ES-I3 (cell line): ENCODE data around the gene PPP2R2D.

Experiments used
- H3K36me3 ChIP-seq: 2 replicates; pipeline ENCODE4 v1.6.1; 2013; ENCODE audit warnings: mild to moderate bottlenecking, low read length, control low read depth, moderate library complexity; ENCODE audit not compliant: insufficient read depth
- H3K4me1 ChIP-seq: 2 replicates; pipeline ENCODE4 v1.6.1; 2013; ENCODE audit warnings: mild to moderate bottlenecking, control low read depth, low read length; ENCODE audit not compliant: insufficient read depth
- H3K9ac ChIP-seq: 2 replicates; pipeline ENCODE4 v1.6.1; 2013; ENCODE audit warnings: low read depth, mild to moderate bottlenecking, low read length, moderate library complexity
- H3K9me3 ChIP-seq: 2 replicates; pipeline ENCODE4 v1.6.1; 2013; ENCODE audit warnings: mild to moderate bottlenecking, low read length, moderate library complexity; ENCODE audit not compliant: control insufficient read depth, insufficient read depth

The PPP2R2D gene

DNA sequence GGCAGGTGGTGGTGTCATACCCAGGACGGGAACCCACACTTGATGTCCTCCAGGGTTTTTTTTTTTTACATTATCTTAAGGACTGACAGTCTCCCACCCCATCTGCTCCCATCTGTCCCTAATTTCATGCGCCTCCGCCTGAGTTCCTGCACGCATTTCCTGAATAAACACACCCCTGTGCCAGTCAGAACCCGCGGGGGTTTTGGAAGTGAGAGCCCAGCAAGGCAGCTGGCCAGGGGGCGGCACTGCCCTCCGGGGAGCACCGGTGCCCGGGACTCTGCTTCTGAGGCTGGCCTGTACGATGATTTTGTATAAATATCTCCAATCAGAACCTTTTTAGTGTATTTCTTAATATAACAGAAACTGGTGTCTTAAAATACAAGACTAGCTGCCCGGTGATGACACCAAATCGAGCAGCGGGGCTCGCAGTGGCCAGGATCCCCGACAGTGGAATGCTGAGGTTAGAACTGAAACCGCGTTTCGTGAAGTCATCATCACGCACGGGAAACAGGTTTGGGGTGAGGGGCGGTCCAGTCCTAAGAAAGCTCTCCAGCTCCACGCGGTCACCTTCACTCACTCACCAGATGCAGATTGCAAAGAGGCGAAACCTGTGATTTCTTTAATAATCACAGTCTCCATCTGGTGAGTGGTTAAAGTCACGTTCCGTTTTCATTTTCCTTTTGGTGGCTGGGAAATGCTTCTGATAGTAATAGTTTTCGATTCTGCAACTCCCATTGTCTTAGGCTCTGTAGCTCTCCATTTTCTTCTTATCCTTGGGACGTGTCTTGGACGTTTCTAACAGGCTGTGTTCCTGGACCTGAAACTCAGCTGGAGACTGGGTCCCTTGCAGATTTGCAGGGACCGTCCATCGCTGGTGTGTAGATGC lies 61.2 kb downstream of the PPP2R2D start:
- Histone ChIP-seq H3K9me3 (no peaks in the 10 kb centered on the region), H3K4me1 (no peaks in the 10 kb centered on the region), H3K36me3 (peaks cover 6% of the 10 kb centered on the region; the same call in 1 of the 2 replicates), H3K9ac (no peak overlapping the region)

GRCh38 chr10:131963350-131963749 lies 62.5 kb downstream of the PPP2R2D start:
- H3K9me3 ChIP-seq = no peaks in the 10 kb centered on the region
- no peaks in the 10 kb centered on the region for H3K36me3 ChIP-seq
- H3K9ac ChIP-seq = no peak overlapping the region
- H3K4me1 ChIP-seq = no peaks in the 10 kb centered on the region

- Histone ChIP-seq H3K9ac (no peak overlapping the region), H3K36me3 (no peaks in the 10 kb centered on the region), H3K9me3 (no peaks in the 10 kb centered on the region), H3K4me1 (no peaks in the 10 kb centered on the region)
Observed at GRCh38 chr10:131963811-131964210, 63.0 kb downstream of the PPP2R2D start.

DNA sequence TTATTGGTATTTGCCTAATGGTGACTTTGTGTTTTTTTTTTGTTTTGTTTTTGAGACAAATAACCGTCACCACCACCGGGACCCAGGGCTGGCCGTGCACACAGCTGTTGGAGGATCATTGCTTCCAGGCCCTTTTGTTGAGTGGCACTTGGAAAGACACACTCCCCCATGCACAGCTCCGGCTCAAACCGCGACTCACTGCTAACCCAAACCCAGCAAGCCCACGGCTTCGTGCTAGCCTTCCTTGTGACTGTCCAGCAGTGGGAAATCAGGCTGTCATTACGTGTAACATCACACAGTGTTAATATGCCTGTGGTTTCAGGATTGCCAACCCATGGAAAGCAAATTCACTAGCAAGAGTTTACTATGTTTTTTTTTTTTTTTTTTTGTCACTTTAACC lies 63.5 kb downstream of the PPP2R2D start:
- no peaks in the 10 kb centered on the region for H3K4me1 ChIP-seq
- no peaks in the 10 kb centered on the region for H3K9me3 ChIP-seq
- no peaks in the 10 kb centered on the region for H3K36me3 ChIP-seq
- no peak overlapping the region for H3K9ac ChIP-seq

GRCh38 chr10:131968949-131969348 lies 68.1 kb downstream of the PPP2R2D start:
- Histone ChIP-seq H3K9ac (no peak overlapping the region), H3K4me1 (no peaks in the 10 kb centered on the region; the same call in 1 of the 2 replicates), H3K36me3 (peaks cover 13% of the 10 kb centered on the region; the same call in 1 of the 2 replicates), H3K9me3 (no peaks in the 10 kb centered on the region)

DNA sequence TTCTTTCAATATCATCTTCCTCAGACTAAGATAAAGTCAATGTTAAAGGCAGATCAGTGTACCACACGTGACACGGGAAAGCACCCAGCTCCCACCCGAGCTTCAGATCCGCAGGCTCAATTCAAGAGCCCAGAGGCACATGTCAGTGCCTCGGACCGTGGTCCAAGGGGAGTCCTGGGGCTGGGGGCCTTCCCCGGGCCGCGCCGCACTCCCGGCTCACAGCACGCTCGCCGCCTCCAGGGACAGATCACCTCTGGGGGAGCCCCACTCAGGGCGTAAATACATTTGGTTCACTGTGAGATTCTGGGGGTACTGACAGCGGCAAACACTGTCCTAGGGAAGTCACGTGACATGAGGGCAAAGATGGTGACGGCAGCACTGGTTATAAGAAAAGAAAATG lies 70.1 kb downstream of the PPP2R2D start:
- Histone ChIP-seq H3K9me3 (no peaks in the 10 kb centered on the region), H3K9ac (no peak overlapping the region), H3K4me1 (no peaks in the 10 kb centered on the region; the same call in 1 of the 2 replicates), H3K36me3 (peaks cover 13% of the 10 kb centered on the region; the same call in 1 of the 2 replicates)

GRCh38 chr10:131971591-131971990 lies 70.8 kb downstream of the PPP2R2D start:
- H3K9me3 ChIP-seq = no peaks in the 10 kb centered on the region
- H3K36me3 ChIP-seq = peaks cover 13% of the 10 kb centered on the region; the same call in 1 of the 2 replicates
- no peaks in the 10 kb centered on the region; the same call in 1 of the 2 replicates for H3K4me1 ChIP-seq
- no peak overlapping the region for H3K9ac ChIP-seq

- no peak overlapping the region for H3K9ac ChIP-seq
- H3K4me1 ChIP-seq = peaks cover under 1% of the 10 kb centered on the region; the same call in 1 of the 2 replicates
- no peaks in the 10 kb centered on the region for H3K9me3 ChIP-seq
- peaks cover 13% of the 10 kb centered on the region; the same call in 1 of the 2 replicates for H3K36me3 ChIP-seq
Observed at GRCh38 chr10:131972474-131973071, 71.8 kb downstream of the PPP2R2D start.

- Histone ChIP-seq H3K9ac (no peak overlapping the region), H3K4me1 (peaks cover 9% of the 10 kb centered on the region), H3K36me3 (peaks cover 13% of the 10 kb centered on the region; the same call in 1 of the 2 replicates), H3K9me3 (no peaks in the 10 kb centered on the region)
Observed at GRCh38 chr10:131973160-131973951, 72.5 kb downstream of the PPP2R2D start.

DNA sequence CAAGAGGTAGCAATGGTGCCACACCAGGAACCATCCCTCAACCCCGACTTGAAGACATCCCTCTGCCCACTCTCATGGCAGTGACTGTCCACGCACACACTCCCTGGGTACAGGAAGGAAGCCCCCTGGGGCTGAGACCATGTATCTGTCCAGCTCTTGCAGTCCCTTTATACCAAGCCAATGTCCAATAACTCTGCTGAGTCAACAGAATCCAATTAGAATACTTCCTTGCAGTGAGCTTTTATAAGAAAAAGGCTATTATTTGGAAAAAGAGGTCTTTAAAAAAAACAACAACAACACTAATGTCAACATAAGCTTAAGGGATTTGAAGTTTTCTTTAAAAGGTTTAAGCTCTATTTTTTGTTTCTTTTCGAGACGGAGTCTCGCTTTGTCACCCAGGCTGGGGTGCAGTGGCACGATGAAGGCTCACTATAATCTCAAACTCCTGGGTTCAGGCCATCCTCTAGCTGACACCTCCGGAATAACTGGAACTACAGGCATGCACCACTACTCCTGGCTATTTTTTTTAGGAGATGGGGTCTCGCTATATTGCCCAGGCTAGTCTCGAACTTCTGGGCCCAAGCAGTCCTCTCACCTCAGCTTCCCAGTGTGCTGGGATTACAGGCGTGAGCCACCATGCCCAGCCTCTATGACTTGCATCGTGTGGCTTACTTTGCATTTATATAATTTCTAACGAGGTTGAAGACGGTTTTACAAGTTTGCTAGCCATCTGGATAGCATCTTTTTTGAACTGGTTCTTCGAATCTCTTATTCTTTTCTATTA lies 73.4 kb downstream of the PPP2R2D start:
- no peak overlapping the region for H3K9ac ChIP-seq
- H3K36me3 ChIP-seq = peaks cover 13% of the 10 kb centered on the region; the same call in 1 of the 2 replicates
- H3K9me3 ChIP-seq = no peaks in the 10 kb centered on the region
- H3K4me1 ChIP-seq = peaks cover 17% of the 10 kb centered on the region

DNA sequence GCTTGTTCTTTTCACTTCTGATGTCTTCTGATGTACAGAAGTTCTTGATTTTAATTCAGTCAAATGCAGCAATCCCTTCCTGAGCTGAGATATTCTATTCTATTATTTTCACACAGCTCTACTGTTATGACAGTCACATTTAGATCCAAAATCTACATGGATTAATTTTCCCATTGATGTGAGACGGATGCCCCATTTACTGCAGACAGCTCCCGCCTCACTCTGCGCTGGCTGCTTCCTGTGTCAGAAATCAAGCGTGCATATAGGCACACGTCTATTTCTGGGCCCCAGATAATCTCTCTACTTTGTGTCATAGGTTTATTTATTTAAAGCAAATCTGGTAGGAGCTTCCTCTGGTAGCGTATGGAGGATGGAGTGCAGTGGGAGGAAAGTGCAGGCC lies 74.2 kb downstream of the PPP2R2D start:
- H3K36me3 ChIP-seq = peaks cover 12% of the 10 kb centered on the region; the same call in 1 of the 2 replicates
- peaks cover 22% of the 10 kb centered on the region for H3K4me1 ChIP-seq
- no peaks in the 10 kb centered on the region for H3K9me3 ChIP-seq
- no peak overlapping the region for H3K9ac ChIP-seq

GRCh38 chr10:131975796-131976195 lies 75.0 kb downstream of the PPP2R2D start:
- Histone ChIP-seq H3K4me1 (peaks cover 22% of the 10 kb centered on the region), H3K36me3 (peaks cover 5% of the 10 kb centered on the region; the same call in 1 of the 2 replicates), H3K9ac (no peak overlapping the region), H3K9me3 (no peaks in the 10 kb centered on the region)

DNA sequence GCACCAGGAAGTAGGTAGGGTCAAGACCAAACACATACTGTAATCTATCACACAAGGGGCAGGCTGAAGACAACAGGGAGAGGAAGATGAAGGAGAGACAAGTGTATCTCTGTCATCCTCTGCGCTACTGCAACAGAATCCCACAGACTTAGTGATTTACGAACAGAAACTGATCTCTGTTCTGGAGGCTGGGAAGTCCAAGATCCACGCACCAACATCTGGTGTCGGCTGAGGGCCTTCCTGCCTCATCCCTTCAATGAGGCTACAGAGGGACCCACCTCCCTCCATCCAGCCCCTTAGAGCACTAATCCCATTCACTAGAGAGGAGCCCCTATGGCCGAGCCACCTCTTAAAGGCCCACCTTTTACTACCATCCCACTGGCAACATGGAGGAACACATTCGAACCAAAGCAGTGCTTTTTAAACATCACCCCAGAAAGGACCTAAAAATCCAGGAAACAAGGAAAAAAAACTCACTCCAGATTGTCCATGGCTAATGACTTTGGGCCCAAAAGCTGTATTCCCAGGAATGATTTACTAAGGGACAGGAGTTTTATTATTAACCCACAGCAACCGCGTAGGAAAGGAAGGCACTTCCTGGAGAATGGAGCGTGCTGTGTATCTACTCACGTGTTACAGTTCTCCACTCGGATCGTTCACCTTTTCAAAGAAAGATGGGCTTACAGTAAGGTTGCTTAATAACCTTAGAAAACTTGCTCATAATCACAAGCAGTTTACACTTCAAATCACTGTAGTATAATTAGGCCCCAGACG lies 76.7 kb downstream of the PPP2R2D start:
- Histone ChIP-seq H3K36me3 (no peaks in the 10 kb centered on the region), H3K4me1 (peaks cover 22% of the 10 kb centered on the region), H3K9ac (no peak overlapping the region), H3K9me3 (no peaks in the 10 kb centered on the region)
